Upper lobe of left lung (tissue), 6 donors: ENCODE results near the gene WNT9B. TPM values are rescaled to one million over a fixed set of nuclear protein-coding genes. Genes with fewer than 3 reads are reported as not detected.
A peak's percentile ranks its signal among the peaks of the same experiment; 100 is the strongest.

ENCODE experiments used
- ATAC-seq, 2 donors: fragments of 200-7000 bp; cut with Tn5 transposase; one replicate each; pipeline ENCODE4 v1.9.1; 2022; ENCODE audit warnings: mild to moderate bottlenecking in 2 of 2, moderate library complexity in 2 of 2; ENCODE audit not compliant: low FRiP score in 2 of 2
- DNase-seq, 2 donors: peaks; one replicate each; pipeline ENCODE4 v3.0.0-alpha.2; 2019 to 2020
- H3K27ac ChIP-seq, 4 donors: fragments of 200-600 bp; sonication (generic); one replicate each; pipeline ENCODE4 v1.5.1; 2016 to 2019
- H3K27me3 ChIP-seq, 4 donors: fragments of 200-600 bp; sonication (generic); one replicate each; pipeline ENCODE4 v1.5.1; 2017 to 2019
- H3K36me3 ChIP-seq, 4 donors: fragments of 200-600 bp; sonication (generic); one replicate each; pipeline ENCODE4 v1.5.1; 2016 to 2019
- H3K4me1 ChIP-seq, 4 donors: fragments of 200-600 bp; sonication (generic); one replicate each; pipeline ENCODE4 v1.5.1; 2018 to 2019
- H3K4me3 ChIP-seq, 4 donors: fragments of 200-600 bp; sonication (generic); one replicate each; pipeline ENCODE4 v1.5.1; 2017 to 2019; ENCODE audit warnings: mild to moderate bottlenecking in 2 of 4, moderate library complexity in 1 of 4
- H3K9me3 ChIP-seq, 4 donors: fragments of 200-600 bp; sonication (generic); one replicate each; pipeline ENCODE4 v1.5.1; 2018 to 2019
- CTCF ChIP-seq, 6 experiments: fragments of 450-650 bp in 4 of 6; fragments of 200-600 bp in 2 of 6; sonication (generic) in 2 of 6; IDR thresholded peaks; one replicate each; pipeline ENCODE4 v1.5.1; 2016 to 2019; ENCODE audit warnings: antibody characterized with exemption in 6 of 6
- EP300 ChIP-seq, 4 donors: sonication (generic); formaldehyde crosslinking; IDR thresholded peaks; one replicate each; pipeline ENCODE4 v1.5.1; 2017; ENCODE audit warnings: antibody characterized with exemption in 4 of 4, control low read depth in 2 of 4
- POLR2A ChIP-seq, 4 donors: fragments of 450-650 bp; IDR thresholded peaks; one replicate each; pipeline ENCODE4 v1.5.1; 2016 to 2017; ENCODE audit warnings: antibody characterized with exemption in 4 of 4, mild to moderate bottlenecking in 2 of 4
- POLR2AphosphoS5 ChIP-seq, 2 donors: sonication (generic); formaldehyde crosslinking; IDR thresholded peaks; one replicate each; pipeline ENCODE4 v1.5.1; 2017; ENCODE audit warnings: antibody characterized with exemption in 2 of 2
- WGBS, 2 donors: methylation state at CpG; one replicate each; pipeline ENCODE4 v1.1.5; 2017 to 2018; 5-methylcytosine and 5-hydroxymethylcytosine counted together
- total RNA-seq, 6 donors: library from RNA; depleted of rRNA in 4 of 6; stranded (reverse); fragments of >200 nt in 4 of 6; gene quantifications; one replicate each; pipeline versions ENCODE4 v1.1.0 to v1.2.1, GENCODE V29; 2016 to 2021
- donor health status: DM: no; HTN: no; CAD: no; lungs with moderate emphysema.
- donor health status: DM: no; HTN: yes; CAD: no; lungs with severe emphysema.

The WNT9B gene
- total RNA-seq, 6 donors from 2014 or later: 0.26 to 8.3 (median 1.8) TPM; not detected in 3

- Histone ChIP-seq H3K27ac (no peak overlapping the region), H3K4me3 (no peak overlapping the region), H3K4me1 (peaks cover 15 to 18% (median 17%) of the 10 kb centered on the region in 4 donors), H3K36me3 (no peaks in the 10 kb centered on the region), H3K9me3 (no peaks in the 10 kb centered on the region), H3K27me3 (no peaks in the 10 kb centered on the region)
- DNase-seq: no peak
- ATAC-seq: no peak
- no peak for TF ChIP-seq EP300 (IDR thresholded peaks at IDR 0.05)
- no peak for TF ChIP-seq POLR2AphosphoS5 (IDR thresholded peaks at IDR 0.05)
- TF ChIP-seq CTCF (IDR thresholded peaks at IDR 0.05): no peak
- TF ChIP-seq POLR2A (IDR thresholded peaks at IDR 0.05): no peak
- WGBS, 2 donors: 84 to 85% methylated on average over 7 of the region's 7 CpGs
These were observed 22.7 kb downstream of the WNT9B start for GRCh38 chr17:46873941-46874645.

- Histone ChIP-seq H3K27me3 (no peaks in the 10 kb centered on the region), H3K27ac (no peak overlapping the region), H3K4me1 (peaks cover 15 to 18% (median 17%) of the 10 kb centered on the region in 4 donors), H3K9me3 (no peaks in the 10 kb centered on the region), H3K4me3 (no peak overlapping the region), H3K36me3 (no peaks in the 10 kb centered on the region)
- ATAC-seq: no peak
- peak in 1 of 2 donors; percentile 69 for DNase-seq
- 80 to 91% methylated on average over 15 to 16 of the region's 16 CpGs for WGBS, 2 donors
- TF ChIP-seq EP300 (IDR thresholded peaks at IDR 0.05): no peak
- TF ChIP-seq CTCF (IDR thresholded peaks at IDR 0.05): no peak
- TF ChIP-seq POLR2AphosphoS5 (IDR thresholded peaks at IDR 0.05): no peak
- no peak for TF ChIP-seq POLR2A (IDR thresholded peaks at IDR 0.05)
These were observed 23.5 kb downstream of the WNT9B start for GRCh38 chr17:46874906-46875305.

GRCh38 chr17:46875849-46876352, 24.5 kb downstream of the WNT9B start:
- Histone ChIP-seq H3K27ac (no peak overlapping the region), H3K27me3 (no peaks in the 10 kb centered on the region), H3K9me3 (no peaks in the 10 kb centered on the region), H3K4me1 (peaks cover 15 to 18% (median 17%) of the 10 kb centered on the region in 4 donors), H3K36me3 (no peaks in the 10 kb centered on the region), H3K4me3 (no peak overlapping the region)
- no peak for ATAC-seq
- TF ChIP-seq POLR2A (IDR thresholded peaks at IDR 0.05) (no peak), EP300 (IDR thresholded peaks at IDR 0.05) (no peak), CTCF (IDR thresholded peaks at IDR 0.05) (no peak), POLR2AphosphoS5 (IDR thresholded peaks at IDR 0.05) (no peak)
- peak in 1 of 2 donors; percentile 56 for DNase-seq
- WGBS, 2 donors: 92 to 94% methylated on average over 6 to 7 of the region's 13 CpGs

- ATAC-seq (peak in 1 of 2 donors; percentile 44), DNase-seq (peak in 1 of 2 donors; percentile 70)
- H3K9me3 ChIP-seq: no peaks in the 10 kb centered on the region
These were observed 25.0 kb downstream of the WNT9B start for GRCh38 chr17:46876353-46876887.

More at GRCh38 chr17:46876353-46876887, 25.0 kb downstream of the WNT9B start:
- H3K4me1 ChIP-seq: peaks cover 15 to 18% (median 17%) of the 10 kb centered on the region in 4 donors
- H3K27ac ChIP-seq: no peak overlapping the region
- TF ChIP-seq CTCF (IDR thresholded peaks at IDR 0.05): peak in 4 of 6 experiments; percentile 16 to 53 (median 33)
- TF ChIP-seq POLR2A (IDR thresholded peaks at IDR 0.05): no peak
- TF ChIP-seq EP300 (IDR thresholded peaks at IDR 0.05): no peak
- no peak for TF ChIP-seq POLR2AphosphoS5 (IDR thresholded peaks at IDR 0.05)
- no peaks in the 10 kb centered on the region for H3K36me3 ChIP-seq
- 75 to 100% methylated on average over 1 to 12 of the region's 12 CpGs for WGBS, 2 donors
- H3K27me3 ChIP-seq: no peaks in the 10 kb centered on the region
- H3K4me3 ChIP-seq: no peak overlapping the region
